HTERT RPE-1 (cell line): ENCODE data around the gene KCTD8.
"Not testable (repeated sequence)": the region's sequence is repeated elsewhere in the genome, so short reads cannot be mapped to it uniquely, and the experiment has no call there.

Experiments
- in situ Hi-C: fragments of 300-500 bp; cut with MboI; formaldehyde crosslinking; loops from 4 replicates; pipeline ENCODE4 v1.14.3; 2020; ENCODE audit warnings: low sequenced_read_pairs

The KCTD8 gene

GRCh38 chr4:44167766-44168165, 280.8 kb downstream of the KCTD8 start:
- in situ Hi-C loops = not testable (repeated sequence)

GRCh38 chr4:44165938-44166337, 282.7 kb downstream of the KCTD8 start:
- in situ Hi-C loops = no loop called here

- in situ Hi-C loops = no loop called here
Observed at GRCh38 chr4:44162538-44163270, 285.9 kb downstream of the KCTD8 start.

GRCh38 chr4:44161756-44162155, 286.9 kb downstream of the KCTD8 start:
- in situ Hi-C loops = no loop called here

DNA sequence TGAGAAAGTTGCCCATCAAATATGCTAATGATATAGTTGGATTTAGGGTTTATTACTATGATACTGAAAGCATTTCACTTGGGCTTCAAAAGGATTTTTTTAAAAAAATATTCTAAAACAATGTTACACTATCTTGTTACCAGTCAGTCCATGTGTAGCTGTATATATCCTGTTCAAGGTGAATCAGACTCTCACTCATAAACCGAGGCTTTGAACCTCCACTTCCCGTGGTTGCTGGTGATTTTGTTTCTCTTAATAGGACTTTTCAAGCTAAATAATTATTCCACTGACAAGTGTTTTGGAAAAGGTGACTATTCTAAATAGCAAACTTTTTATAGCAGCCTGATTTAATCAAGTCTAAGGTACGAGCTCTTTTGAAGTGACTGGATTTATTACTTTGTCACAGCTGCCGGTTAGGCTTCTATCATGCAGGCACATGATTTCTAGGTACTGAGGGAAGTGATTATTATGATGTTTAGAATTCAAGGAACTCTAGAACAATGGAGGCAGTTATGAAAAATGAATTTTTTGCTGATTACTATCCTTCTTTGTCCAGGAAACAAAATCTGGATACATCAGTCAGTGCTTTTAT, 287.7 kb downstream of the KCTD8 start:
- in situ Hi-C loops = no loop called here

- in situ Hi-C loops = no loop called here
Observed at GRCh38 chr4:44159991-44160390, 288.6 kb downstream of the KCTD8 start.

DNA sequence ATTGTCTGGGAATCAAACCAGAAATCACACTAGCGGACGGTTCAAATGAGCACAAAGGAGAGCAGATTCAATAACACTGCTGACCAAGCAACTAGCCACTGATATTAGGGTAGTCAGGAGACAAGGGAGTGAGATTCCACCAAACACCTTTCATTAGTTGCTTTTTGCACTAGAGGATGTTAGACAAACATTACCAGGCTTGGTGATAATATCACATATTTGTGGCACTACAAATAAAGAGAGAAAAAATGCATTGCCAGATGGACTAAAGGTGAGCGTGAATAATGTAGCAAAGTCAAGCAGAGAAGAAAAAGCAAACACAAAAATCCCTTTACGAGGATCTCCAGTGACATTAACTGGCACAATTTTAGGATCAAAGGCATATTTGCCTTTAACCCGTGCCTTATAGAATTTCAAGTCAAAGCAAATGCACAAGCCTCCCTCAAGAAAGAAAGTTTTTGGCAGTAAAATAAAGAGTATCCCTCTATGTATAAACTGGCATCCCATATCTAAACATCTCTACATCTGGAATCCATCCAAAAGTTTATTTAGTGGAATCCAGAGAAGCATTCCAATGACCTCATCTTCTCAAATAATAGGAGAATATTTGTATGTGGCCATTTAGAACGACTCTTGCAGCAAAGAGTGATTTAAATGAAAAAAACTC, 290.9 kb downstream of the KCTD8 start:
- in situ Hi-C loops = no loop called here

DNA sequence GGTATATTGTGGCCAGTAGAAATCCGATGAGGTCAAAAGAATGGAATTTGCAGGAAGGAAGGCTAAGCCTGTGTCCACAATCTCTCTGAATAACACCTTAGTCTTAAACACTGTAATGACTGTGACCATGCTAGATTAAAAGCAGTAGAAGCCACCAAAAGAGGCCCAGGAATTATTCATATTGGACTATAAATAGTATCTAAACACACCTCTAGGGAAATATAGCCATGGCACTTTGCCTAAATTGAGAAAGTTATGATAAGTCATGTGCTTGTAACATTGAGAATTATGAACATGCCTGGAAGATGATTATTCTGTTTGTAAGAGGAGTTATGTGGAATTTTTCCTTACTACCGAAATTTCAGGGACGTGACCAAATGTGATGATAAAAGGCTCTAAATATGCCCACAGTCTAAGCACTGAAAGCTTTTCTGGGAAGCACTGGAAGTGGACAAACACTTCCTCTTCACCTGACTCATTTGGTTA, 298.5 kb downstream of the KCTD8 start:
- in situ Hi-C loops = no loop called here

GRCh38 chr4:44149282-44149681, 299.3 kb downstream of the KCTD8 start:
- in situ Hi-C loops = no loop called here

GRCh38 chr4:44147571-44148075, 301.0 kb downstream of the KCTD8 start:
- in situ Hi-C loops = no loop called here

DNA sequence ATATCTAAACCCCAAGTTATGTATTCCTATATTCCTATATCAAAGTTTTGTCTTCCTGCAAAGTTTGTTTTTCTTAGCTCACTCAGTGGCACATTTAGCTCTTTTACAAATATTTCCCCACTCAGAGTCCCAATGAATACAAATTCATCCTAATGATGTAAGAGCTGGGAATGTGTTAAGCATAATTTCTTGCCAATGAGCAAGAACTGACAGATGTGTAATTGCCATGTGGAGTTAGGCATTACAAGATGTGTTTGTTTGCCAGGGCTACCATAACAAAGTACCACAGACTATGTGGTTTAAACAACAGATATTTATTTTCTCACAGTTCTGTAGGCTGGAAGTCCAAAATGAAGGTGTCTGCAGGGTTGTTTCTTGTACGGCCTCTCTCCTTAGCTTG, 302.1 kb downstream of the KCTD8 start:
- in situ Hi-C loops = no loop called here

GRCh38 chr4:44145868-44146267, 302.7 kb downstream of the KCTD8 start:
- in situ Hi-C loops = no loop called here

- in situ Hi-C loops = no loop called here
Observed at GRCh38 chr4:44132526-44132925, 316.1 kb downstream of the KCTD8 start.
